22Rv1 (cell line): ENCODE results near the gene DBNL.

Source experiments
- CTCF ChIP-seq: fragments of 450-650 bp; IDR thresholded peaks from 2 replicates; pipeline ENCODE4 v1.5.1; 2017; ENCODE audit warnings: mild to moderate bottlenecking
- ZFX ChIP-seq: fragments of 450-650 bp; IDR thresholded peaks from 2 replicates; pipeline ENCODE4 v1.6.1; 2017; ENCODE audit warnings: antibody characterized with exemption, borderline replicate concordance

GRCh38 chr7:44071726-44072363 lies 27.3 kb downstream of the DBNL start:
- TF ChIP-seq CTCF (no peak), ZFX (no peak)
